HS-5 (cell line): ENCODE data around the gene LSP1.
"Not testable (repeated sequence)": the region's sequence is repeated elsewhere in the genome, so short reads cannot be mapped to it uniquely, and the experiment has no call there.

Experiments
- DNase-seq: peaks from one replicate; pipeline ENCODE4 v3.0.0-alpha.2; 2012; ENCODE audit warnings: low read depth

Gene LSP1

DNA sequence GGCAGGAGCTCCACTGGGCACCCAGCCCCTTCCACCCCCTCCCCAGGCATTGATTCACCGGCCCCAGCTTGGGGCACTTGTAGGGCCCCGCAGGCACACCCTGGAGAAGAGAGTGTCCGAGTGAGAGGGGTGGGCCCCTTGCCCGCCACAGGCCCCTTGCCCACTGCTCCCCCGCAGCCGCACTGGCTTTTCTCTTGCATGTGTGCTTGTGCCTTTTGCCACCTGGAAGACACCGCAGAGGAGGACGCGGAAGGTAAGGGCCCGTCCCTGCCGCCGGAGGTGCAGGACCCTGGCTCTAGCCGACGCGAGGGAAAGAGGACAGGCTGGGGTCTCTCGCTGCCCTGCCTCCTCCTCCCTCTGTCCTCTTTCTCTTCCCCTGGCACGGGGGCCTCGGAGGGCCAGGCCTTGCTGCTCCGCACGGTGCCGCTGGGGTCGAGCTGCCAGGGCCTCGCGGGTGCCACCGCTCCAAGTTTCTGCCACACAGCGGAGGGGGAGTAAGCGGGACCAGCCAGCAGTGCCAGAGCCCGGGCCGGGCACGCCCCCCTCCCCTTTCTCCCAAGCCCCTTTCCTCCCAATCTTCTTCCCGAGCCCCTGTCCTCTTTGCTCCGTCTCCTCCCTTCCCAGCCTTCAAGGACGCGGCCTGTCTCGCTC is 76.1 kb downstream of the LSP1 start:
- DNase-seq, result no peak

DNA sequence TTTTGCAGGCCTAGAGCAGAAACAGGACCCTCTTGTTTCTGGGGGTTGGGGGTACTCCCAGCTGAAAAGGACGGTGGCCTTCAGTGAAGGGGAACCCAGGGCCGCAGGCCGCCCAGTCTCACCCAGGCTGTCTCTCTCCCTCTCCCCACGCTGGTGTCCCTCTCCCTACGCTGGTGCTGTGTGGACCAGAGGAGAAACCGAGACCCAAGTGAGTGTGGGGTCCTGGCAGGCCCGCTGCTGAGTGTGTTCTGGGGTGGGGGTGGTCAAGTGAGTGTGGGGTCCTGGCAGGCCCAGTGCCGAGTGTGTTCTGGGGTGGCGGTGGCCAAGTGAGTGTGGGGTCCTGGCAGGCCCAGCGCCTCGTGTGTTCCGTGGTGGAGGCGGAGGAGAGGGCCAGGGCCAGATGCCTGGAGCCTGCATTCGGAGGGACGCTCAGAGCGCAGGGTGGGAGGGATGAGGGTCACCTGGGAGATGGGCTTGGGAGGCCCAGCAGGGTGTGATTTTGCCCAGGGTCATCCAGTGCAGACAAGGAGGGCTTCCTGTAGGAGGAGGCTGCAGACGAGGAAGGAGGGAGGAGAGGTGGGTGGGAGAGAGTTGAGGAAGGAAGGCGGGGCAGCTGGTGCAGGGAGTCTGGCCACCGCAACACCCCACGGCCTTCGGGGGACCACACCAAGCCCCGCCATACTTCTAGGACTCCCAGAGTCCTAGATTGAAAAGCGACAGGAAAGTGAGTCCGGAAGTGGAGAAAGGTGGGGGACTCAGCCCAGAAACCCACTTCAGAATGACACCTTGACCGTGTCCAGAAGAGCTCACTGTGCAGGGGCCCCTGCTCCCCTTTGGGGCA is 77.0 kb downstream of the LSP1 start:
- no peak for DNase-seq

DNA sequence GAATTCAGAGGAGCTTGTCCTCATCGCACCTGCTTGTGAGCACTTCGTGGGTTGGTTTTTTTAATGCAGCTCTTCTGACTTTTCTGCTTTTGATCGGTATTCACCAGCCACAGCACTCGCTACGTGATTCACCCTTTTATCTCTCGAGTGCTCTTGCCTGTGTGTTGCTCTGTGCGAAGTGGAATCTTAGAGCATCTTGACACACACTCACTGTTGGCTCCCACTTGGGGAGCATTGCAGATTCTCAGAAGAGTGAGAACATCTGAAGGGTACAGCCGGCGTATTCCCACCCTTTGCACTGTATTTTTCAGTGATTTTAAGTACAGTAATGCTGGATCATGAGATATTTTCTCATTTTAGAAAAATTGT is 77.6 kb downstream of the LSP1 start:
- DNase-seq, result no peak

DNA sequence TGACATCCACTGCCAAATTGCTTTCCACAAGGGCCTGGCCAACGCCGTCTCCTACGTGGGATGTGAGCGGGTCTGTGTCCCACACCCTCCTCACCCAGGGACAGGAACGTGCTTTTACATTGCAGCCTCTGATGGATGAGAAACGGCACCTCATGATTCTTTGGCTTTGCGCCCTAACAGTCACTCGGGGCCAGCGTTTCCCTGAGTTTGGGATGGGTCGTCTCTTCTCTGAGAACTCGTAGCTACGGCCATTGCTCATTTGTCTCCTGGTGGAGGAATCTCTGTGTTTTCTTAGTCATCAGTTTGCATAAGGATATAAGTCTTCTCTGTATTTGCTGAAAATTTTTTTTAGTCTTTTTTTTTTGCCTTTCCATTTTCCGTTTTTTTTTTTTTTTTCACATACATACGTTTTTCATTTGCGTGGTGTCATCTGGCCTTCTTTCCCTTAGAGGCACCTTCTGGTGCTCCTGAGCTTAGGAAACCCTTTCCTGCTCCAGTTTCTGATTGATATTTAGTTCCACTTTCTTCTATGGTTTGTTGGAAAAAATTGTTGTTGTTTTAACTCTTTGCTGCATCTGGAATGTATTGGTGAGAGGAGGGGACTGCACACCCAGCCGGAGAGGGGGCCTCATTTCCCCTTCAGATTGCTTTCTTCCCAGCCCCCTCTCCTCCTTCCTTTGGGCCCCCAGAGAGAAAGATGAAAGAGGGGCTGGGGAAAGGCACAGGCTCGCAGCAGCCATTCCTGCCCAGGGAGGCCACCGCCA is 78.6 kb downstream of the LSP1 start:
- DNase-seq, result no peak

DNA sequence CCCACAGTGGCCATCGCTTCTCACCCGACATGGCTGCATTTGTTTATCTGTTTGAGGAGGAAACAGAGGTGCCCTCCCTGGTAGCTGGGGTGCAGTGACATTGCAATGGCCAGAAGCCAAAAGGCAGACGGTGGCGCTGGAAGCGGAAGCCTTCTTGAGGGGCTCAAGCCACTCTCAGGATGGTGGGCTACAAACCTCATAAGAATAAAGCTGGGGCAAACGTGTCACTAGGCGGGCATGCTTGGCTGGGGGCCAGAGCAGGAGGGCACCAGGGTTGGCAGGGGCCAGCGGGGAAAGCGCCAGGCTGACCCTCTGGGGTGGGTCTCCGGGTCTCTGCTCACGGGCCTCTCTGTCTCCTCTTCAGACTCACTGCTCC is 79.2 kb downstream of the LSP1 start:
- DNase-seq, result no peak

DNA sequence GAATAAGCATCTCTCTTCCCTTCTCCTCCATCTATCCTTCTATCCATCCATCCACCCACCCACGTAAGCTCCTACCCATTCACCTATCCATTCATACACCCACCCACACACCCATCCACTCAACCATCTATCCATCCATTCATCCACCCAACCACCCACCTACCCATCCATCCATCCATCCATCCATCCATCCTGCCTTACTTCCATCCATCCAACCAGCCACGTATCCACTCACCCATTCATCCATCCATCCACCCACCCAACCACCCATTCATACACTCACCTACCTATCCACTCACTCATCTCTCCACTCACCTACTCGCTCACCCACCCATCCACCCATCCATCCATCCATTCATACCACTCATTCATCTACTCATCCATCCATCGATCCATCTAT is 79.8 kb downstream of the LSP1 start:
- DNase-seq, result no peak

DNA sequence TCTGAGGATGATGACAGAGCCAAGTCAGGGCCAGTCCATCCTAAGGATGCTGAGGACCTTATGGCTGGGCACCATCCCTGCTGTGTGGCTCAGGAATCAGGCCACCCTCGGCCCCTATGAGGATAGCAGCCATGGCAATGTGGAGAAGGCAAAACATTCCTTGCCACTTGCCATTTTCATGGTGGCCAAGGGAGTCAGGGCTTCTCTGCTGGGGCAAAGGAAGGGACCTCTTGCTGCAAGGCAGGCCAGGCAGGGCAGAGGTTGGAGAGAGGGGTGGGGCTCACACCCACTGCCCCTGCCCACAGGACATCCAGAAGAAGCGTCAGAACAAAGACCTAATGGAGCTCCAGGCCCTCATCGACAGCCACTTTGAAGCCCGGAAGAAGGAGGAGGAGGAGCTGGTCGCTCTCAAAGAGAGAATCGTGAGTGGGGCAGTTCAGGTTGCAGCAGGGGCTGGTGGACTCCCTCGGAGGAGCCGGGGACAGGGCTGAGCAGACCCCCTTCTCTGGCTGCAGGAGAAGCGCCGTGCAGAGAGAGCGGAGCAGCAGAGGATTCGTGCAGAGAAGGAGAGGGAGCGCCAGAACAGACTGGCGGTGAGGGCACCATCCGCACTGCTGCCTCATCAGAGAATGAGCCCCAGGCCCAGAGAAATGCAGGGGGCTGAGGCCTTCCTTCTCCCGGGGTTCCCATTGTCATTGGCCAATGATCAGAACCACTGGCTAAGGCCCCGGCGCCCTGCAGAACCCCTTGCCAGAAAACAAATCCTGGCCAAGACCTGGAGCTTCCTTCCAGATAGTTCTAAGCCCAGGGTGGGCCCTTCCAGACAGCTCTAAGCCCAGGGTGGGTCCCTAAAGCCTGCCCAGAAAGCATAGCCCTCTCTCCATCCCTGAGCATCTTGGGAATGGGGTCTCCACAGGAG is 80.8 kb downstream of the LSP1 start:
- DNase-seq, result no peak

DNA sequence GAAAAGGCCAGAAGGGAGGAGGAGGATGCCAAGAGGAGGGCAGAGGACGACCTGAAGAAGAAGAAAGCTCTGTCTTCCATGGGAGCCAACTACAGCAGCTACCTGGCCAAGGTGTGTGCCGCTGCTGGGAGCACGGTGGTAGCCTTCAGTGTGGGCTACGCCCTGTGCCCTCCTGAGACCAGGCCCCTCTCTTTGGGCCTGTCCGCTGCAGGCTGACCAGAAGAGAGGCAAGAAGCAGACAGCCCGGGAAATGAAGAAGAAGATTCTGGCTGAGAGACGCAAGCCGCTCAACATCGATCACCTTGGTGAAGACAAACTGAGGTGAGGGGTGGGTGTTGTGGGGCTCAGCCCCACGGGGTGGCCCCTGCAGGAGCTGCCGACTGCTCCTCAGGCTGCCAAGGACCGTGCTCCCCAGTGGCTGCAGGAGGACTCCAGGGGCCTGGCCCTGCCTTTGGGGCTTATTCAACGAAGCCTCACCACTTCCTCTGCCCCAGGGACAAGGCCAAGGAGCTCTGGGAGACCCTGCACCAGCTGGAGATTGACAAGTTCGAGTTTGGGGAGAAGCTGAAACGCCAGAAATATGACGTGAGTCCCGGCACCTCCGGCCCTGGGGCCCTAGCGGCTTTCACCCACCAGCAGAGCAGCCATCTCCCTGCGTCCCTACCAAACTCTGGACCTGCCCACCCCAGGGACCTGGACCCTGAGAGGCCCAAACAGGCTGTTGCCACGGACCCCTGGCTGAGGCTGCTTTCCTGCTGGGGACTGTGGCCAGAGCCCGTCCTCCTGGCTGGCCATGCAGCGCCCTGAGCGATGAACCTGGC is 81.7 kb downstream of the LSP1 start:
- DNase-seq, result no peak

DNA sequence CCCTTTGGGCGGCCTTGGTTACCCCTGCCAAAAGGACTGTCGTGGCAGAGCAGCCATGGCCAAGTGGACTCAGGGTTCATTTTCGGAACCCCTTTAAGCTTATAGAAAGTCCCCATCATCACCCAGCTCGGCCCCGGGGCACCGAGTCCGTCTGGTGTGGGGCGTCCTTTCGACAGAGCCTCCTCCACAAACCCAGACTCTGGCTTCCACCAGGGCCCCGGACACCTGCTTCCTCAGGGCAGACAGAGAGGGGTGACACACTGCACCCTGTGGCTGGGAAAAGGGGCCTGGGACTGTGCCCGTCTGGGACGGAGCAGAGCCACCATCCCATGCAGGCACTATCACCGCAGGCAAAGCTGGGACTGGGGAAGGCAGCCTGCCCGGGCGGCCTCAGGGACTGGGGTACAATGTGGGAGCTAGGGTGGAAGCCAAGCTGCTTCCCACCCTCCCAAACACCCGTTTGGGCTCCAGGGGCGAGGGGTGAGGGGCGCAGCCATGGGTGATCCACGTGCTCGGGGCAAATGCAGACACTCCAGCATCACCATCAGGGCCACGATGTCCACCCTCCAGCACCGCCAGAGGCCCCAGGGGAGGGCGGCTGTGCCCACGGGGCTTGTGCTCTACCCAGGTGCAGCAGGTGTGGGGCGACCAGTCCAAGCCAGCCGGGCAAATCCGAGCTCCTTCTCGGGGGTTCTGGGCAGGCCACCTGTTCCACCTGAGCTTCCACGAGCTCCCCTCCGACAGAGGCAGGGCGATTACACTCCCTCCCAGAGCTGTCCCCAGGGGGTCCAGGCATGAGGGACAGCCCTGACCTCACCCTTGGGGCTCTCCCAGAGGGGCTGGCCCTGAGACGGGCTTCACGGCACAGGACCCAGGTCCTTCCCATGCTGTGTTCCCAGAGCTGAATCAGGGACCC is 82.5 kb downstream of the LSP1 start:
- no peak for DNase-seq

DNA sequence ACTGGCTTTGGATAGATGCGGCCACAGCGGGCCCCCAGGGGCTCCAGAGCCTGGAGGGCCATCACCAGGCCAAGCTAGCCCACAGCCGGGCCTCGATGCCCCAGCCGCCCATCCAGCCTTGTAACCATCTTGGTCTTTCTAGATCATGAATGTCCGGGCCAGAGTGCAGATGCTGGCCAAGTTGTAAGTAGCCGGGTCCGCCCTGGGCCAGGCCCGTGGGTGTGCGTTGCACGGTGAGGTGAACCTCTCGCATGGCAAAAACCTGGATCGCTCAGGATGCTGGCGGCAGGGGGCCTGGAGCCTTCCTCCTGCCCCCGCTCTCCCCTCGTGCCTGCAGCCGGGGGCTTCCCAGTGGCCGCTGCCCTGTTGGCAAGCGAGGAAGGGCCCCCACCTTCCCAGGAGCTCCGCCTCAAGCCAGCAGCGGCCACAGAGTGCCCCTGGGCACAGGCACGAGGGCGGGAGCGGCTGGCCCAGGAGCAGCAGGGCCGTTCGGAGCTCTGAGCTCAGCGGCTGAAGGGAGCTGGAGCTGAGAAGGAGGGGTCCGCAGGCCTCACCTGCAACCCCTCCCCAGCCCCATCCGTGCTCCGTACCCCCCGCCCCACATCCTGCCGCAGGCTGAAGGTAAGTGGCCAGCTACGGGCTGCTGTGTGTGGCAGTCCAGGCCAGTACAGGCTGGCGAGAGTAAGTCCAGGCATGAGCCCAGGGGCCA is 83.3 kb downstream of the LSP1 start:
- DNase-seq, result no peak

DNA sequence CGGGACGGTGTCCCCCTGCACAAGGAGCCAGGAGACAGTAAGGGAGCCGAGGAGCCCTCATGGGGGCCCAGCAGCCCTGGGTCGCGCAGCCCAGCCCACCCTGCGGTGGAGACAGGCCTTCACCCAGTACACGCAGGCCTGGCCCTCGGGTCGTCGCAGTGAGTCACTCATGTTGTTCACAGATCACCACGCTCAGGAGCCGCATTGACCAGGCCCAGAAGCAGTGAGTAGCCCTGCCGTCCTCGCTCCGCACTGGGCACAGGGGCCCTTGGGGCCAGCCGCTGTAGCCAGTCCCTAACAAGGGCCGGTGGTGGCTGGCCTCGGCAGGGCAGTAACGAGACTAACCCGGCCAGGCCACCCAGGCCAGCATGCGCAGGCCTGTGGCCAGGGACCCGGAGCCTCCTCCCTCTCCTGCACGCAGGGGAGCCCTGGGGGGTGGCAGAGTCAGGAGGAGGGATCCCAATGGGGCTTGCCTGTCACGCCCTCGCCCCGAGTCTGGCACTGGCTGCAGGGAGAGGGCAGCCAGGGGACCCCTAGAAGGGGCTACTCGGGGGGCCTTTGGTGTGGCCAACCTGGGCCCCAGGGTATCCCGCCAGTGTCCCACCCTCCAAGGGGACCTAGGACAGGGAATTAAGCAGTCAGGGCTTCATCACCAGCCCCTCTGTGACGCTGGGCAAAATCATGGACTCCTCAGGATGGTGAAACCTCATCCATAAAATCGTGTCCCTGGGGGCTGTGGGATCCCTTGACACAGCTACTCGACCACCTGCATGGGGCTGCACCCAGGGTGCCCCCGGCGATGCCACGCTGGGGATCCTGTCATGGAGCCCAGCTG is 84.1 kb downstream of the LSP1 start:
- no peak for DNase-seq

DNA sequence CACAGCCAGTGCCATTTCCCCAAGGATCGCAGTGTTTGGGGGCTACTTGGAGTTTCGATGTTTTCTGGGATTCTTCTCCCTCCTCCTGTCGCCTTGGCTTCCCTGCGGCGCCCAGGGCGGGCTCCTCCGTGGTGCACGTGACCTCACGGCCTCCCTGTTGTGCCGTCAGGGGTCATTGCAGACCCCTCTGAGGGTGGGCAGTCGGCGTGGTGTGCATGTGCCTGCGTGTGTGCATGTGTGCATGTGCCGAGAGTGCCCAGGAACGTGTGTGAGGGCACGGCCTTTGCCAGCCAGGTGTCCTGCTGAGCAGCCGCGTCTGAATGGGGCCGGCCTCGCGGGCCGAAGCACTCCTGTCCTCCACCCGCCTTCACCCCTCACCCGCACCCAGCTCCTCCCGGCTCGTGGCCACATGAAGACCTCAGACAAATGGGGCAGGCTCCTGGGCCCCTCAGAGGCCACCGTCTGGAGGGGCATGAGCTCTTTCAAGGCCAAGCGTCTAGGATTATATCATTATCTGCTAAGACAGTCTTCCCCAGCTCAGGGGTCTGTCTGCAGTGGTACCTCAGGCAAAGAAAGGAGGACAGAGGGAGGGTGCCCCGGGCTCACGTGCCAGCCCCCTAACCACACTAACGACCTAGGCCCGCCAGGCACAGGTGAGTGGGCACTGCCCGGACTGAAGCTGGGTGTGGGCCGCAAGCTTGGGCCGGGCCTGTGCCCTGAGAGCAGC is 84.9 kb downstream of the LSP1 start:
- no peak for DNase-seq

DNA sequence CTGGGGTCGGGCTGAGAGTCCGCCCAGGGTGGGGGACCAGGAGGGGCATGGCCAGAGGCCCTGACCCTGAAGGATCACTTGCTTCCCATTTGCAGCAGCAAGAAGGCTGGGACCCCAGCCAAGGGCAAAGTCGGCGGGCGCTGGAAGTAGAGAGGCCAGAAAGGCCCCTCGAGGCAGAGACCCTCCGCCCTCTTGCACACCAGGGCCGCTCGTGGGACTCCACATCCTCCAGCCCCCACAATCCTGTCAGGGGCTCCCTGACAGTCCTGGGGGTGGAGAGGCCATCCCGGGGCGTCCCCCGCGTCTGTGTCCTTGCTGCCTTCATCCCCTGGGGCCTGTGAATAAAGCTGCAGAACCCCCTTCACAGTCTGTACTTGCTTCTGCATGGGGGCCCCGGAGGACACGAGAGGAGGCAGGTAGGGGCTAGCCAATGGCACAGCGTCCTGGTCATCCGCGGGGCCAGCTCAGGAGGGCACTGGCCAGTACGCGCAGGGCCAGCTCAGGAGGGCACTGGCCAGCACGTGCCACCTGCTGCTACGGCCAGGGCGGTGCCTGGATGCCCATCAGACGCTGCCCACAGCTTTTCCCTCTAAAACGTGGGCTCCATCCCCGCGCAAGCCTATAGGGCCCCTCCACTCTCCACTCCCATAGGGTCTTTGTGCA is 85.6 kb downstream of the LSP1 start:
- no peak for DNase-seq

DNA sequence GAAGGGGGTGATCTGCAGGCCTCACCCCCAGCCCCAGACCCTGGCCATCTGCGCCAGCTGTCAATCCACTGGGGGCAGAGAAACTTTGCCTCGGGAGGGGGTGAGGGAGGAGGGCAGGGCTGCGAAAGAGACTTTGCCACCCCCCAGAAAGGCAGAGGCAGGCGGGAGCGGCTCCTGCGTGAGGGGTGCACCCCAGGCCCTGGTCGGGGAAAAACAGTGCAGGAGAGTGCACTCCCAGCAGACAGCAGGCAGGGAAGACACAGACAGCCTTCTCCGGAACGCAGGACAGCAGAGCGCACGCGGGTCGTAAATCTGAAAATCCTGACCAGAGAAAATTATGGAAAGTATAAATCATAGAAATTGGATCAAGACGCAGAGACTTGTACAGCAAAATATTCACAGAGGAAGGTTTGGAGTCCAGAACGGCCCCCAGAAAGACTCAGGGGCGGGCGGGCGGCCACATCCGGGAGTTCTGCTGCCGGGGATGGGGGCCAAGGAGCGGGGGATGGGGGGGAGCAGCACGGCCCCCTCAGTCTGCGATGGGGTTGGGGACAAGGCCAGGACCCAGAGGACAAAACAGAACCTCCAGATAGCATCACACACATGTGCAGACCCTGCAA is 86.2 kb downstream of the LSP1 start:
- no peak for DNase-seq

DNA sequence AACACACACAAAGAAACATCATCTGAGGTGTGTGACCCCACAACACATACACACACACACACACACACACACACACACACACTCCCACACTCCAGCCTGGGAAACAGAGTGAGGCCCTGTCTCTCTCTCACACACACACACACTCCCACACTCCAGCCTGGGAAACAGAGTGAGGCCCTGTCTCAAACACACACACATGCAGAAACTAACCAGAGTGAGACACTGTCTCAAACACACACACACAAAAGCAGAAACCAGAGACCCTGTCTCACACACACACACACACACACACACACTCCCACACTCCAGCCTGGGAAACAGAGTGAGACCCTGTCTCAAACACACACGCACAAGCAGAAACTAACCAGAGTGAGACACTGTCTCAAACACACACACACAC is 86.9 kb downstream of the LSP1 start:
- not testable (repeated sequence) for DNase-seq
